HepG2 (cell line): Measurements from ENCODE around the gene SPRN. TPM values are rescaled to one million over a fixed set of nuclear protein-coding genes. Genes with fewer than 3 reads are reported as not detected.

Source experiments
- BHLHE40 ChIP-seq: IDR thresholded peaks from 2 replicates; pipeline ENCODE4 v1.6.1; 2011; ENCODE audit warnings: low read length, improper control_type of control experiment
- CREB3 ChIP-seq: sonication (generic); formaldehyde crosslinking; IDR thresholded peaks from 2 replicates; pipeline ENCODE4 v1.5.0; 2020; ENCODE audit warnings: missing genetic modification reagents
- FOXJ3 ChIP-seq: sonication (generic); formaldehyde crosslinking; IDR thresholded peaks from 2 replicates; pipeline ENCODE4 v1.4.0; 2020; ENCODE audit warnings: missing genetic modification reagents, mild to moderate bottlenecking, borderline replicate concordance
- IKZF1 ChIP-seq: fragments of 450-650 bp; IDR thresholded peaks from 2 replicates; pipeline ENCODE4 v1.7.1; 2016
- KIAA2018 ChIP-seq: sonication (generic); formaldehyde crosslinking; IDR thresholded peaks from 2 replicates; pipeline ENCODE4 v1.5.0; 2020; ENCODE audit warnings: mild to moderate bottlenecking, missing genetic modification reagents, borderline replicate concordance
- MEIS2 ChIP-seq: sonication (generic); formaldehyde crosslinking; IDR thresholded peaks from 2 replicates; pipeline ENCODE4 v1.9.0; 2021; ENCODE audit warnings: mild to moderate bottlenecking, missing genetic modification reagents
- NFE2L2 ChIP-seq: fragments of 150-350 bp; IDR thresholded peaks from 2 replicates; pipeline ENCODE4 v1.6.1; 2014; ENCODE audit warnings: low read length
- THRA ChIP-seq: sonication (generic); formaldehyde crosslinking; IDR thresholded peaks from 2 replicates; pipeline ENCODE4 v1.4.0; 2020; ENCODE audit warnings: missing genetic modification reagents, borderline replicate concordance
- ZBTB44 ChIP-seq: sonication (generic); formaldehyde crosslinking; IDR thresholded peaks from 2 replicates; pipeline ENCODE4 v1.4.0; 2020; ENCODE audit warnings: missing genetic modification reagents
- ZFX ChIP-seq: sonication (generic); formaldehyde crosslinking; IDR thresholded peaks from 2 replicates; pipeline ENCODE4 v1.4.0; 2020; ENCODE audit warnings: mild to moderate bottlenecking, low read depth, missing genetic modification reagents, moderate library complexity
- ZNF276 ChIP-seq: sonication (generic); formaldehyde crosslinking; IDR thresholded peaks from 2 replicates; pipeline ENCODE4 v1.4.0; 2020; ENCODE audit warnings: mild to moderate bottlenecking, low read depth, missing genetic modification reagents
- ZNF567 ChIP-seq: sonication (generic); formaldehyde crosslinking; IDR thresholded peaks from 2 replicates; pipeline ENCODE4 v1.8.1; 2023; ENCODE audit warnings: mild to moderate bottlenecking, missing genetic modification reagents, borderline replicate concordance
- ZNF670 ChIP-seq: sonication (generic); formaldehyde crosslinking; IDR thresholded peaks from 2 replicates; pipeline ENCODE4 v1.8.0; 2022; ENCODE audit warnings: mild to moderate bottlenecking, missing genetic modification reagents, borderline replicate concordance
- ZNF678 ChIP-seq: sonication (generic); formaldehyde crosslinking; IDR thresholded peaks from 2 replicates; pipeline ENCODE4 v1.4.0; 2020; ENCODE audit warnings: mild to moderate bottlenecking, missing genetic modification reagents
- ZNF772 ChIP-seq: sonication (generic); formaldehyde crosslinking; IDR thresholded peaks from 2 replicates; pipeline ENCODE4 v1.5.0; 2020; ENCODE audit warnings: mild to moderate bottlenecking, missing genetic modification reagents
- polyA plus RNA-seq, 8 experiments: library from polyadenylated mRNA; depleted of rRNA in 3 of 8; stranded (reverse) in 7 of 8; unstranded in 1 of 8; fragments of >200 nt; fragmentation: Illumina TruSeq in 4 of 8; extraction: Trizol in 4 of 8; gene quantifications; 2 replicates each; pipeline versions ENCODE4 v1.2.1 to v1.2.3, GENCODE V29; 2011 to 2016; ENCODE audit warnings: low read depth in 4 of 8, missing spikeins in 1 of 8, mixed read lengths in 1 of 8; ENCODE audit not compliant: insufficient read depth in 1 of 8
- total RNA-seq, 5 experiments: library from RNA; depleted of rRNA; stranded (reverse); fragments of >200 nt; fragmentation: Illumina TruSeq; extraction: Trizol; gene quantifications; 2 replicates each; pipeline ENCODE4 v1.2.3, GENCODE V29; 2016; ENCODE audit warnings: low read depth in 1 of 5

Gene SPRN
- total and polyA plus RNA-seq, 2 of the 13 experiments (the other 11 are each of a cell fraction or from before 2014, with no cell fraction given) = not detected

GRCh38 chr10:133394064-133394663 is 30.3 kb downstream of the SPRN start, which contains the start of gene MTG1 (continued):
- TF ChIP-seq KIAA2018 (CRISPR knock-in tag) (peak; percentile 76; the same call in 1 of the 2 replicates), CREB3 (no peak), FOXJ3 (CRISPR knock-in tag) (no peak), IKZF1 (no peak), THRA (CRISPR knock-in tag) (peak; percentile 82), MEIS2 (no peak; the same call in 1 of the 2 replicates), ZNF276 (CRISPR knock-in tag) (peak; percentile 77; the same call in 1 of the 2 replicates), ZNF772 (CRISPR knock-in tag) (peak; percentile 81; the same call in 1 of the 2 replicates), ZBTB44 (CRISPR knock-in tag) (no peak), NFE2L2 (no peak), ZNF567 (CRISPR knock-in tag) (peak; percentile 87; the same call in 1 of the 2 replicates), BHLHE40 (peak; percentile 14; the same call in 1 of the 2 replicates), ZNF678 (no peak), ZFX (CRISPR knock-in tag) (peak; percentile 97), ZNF670 (CRISPR knock-in tag) (peak; percentile 96)
